Measurements from ENCODE around the gene HOXA10. TPM values are rescaled to one million over a fixed set of nuclear protein-coding genes. Genes with fewer than 3 reads are reported as not detected.

HOXA10 gene
- total RNA-seq, 1 experiment from 2014 or later: not detected

DNA sequence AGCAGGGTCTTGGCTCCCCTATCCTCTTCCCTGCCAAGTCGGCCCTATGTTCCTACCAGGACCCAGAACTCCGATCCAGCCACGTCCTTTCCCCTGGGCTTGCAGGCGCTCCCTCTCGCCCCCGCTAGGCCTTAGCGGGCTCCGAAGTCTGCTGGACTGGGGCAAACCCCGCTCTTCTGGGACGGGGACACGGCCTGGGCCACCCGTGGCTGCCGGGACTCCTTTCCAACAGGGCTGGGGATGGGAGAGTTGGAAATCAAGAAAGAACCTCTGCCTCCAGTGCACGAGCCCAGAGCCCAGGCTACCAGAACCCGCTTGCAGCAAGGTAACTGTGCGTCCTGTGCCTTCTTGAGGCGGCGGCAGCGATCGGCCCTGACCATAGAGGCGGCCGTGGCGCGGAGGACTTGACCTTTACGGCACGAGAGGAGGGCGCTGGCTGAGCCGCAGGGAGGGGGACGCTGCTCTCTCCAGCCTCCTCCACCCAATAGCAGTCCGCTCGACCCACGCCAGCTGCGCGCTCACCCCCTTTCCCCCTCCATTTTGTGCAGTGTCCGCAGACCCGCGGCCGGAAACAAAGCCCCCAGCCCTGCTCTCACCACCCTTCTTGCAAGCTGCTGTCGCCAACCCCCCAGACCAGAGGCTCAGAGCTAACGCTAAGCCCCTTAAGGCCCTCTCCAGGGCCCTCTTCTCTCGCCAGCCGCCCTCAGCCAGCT is 17.9 kb upstream of the HOXA10 start:
- H2AFZ ChIP-seq (ENCODE audit: low read length): no peak overlapping the region
- H2BK120ac ChIP-seq (ENCODE audit: low read depth, low read length, poor library complexity, severe bottlenecking): no peak overlapping the region
- H3K27me3 Mint-ChIP-seq (ENCODE audit: low read depth): peaks cover 100% of the 10 kb centered on the region
- H3K23me2 ChIP-seq (ENCODE audit: insufficient read length, low read depth, low read length, poor library complexity, severe bottlenecking): no peaks in the 10 kb centered on the region
- H3K4me1 ChIP-seq (ENCODE audit: insufficient read depth, low read length): no peaks in the 10 kb centered on the region
- H3K4ac ChIP-seq (ENCODE audit: low read depth, low read length): no peak overlapping the region
- no peaks in the 10 kb centered on the region; a peak in 1 of 7 replicates for H3K36me3 Mint-ChIP-seq (ENCODE audit: insufficient read depth in 1 of 3, low read depth in 3 of 3)
- H3K79me1 ChIP-seq (ENCODE audit: insufficient read depth, low read depth, low read length, poor library complexity, severe bottlenecking): no peaks in the 10 kb centered on the region
- H3K14ac ChIP-seq (ENCODE audit: insufficient read depth, low read length): no peak overlapping the region
- no peak overlapping the region for H3K9ac ChIP-seq (ENCODE audit: extremely low read depth, insufficient read length, low read length)
- H4K91ac ChIP-seq (ENCODE audit: insufficient read length, low read depth, low read length): no peak overlapping the region
- peak overlapping the region in 1 of 2 experiments; percentile 65; a peak in 2 of 5 replicates for H3K4me3 Mint-ChIP-seq
- H3K56ac ChIP-seq (ENCODE audit: insufficient read length, low read depth, low read length): no peak overlapping the region
- TF ChIP-seq, protein P1, sequence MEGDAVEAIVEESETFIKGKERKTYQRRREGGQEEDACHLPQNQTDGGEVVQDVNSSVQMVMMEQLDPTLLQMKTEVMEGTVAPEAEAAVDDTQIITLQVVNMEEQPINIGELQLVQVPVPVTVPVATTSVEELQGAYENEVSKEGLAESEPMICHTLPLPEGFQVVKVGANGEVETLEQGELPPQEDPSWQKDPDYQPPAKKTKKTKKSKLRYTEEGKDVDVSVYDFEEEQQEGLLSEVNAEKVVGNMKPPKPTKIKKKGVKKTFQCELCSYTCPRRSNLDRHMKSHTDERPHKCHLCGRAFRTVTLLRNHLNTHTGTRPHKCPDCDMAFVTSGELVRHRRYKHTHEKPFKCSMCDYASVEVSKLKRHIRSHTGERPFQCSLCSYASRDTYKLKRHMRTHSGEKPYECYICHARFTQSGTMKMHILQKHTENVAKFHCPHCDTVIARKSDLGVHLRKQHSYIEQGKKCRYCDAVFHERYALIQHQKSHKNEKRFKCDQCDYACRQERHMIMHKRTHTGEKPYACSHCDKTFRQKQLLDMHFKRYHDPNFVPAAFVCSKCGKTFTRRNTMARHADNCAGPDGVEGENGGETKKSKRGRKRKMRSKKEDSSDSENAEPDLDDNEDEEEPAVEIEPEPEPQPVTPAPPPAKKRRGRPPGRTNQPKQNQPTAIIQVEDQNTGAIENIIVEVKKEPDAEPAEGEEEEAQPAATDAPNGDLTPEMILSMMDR (conservative IDR thresholded peaks at IDR 0.05): no peak
- H4K8ac ChIP-seq (replicated peaks; ENCODE audit: insufficient read length, low read depth, low read length): no peak overlapping the region
- H4K5ac ChIP-seq (ENCODE audit: insufficient read length, low read depth, low read length): no peak overlapping the region
- H3K79me2 ChIP-seq (ENCODE audit: insufficient read depth, low read length): no peaks in the 10 kb centered on the region
- H3K4me1 Mint-ChIP-seq: peaks cover 13 to 24% of the 10 kb centered on the region in 2 experiments
- H3K23ac ChIP-seq (ENCODE audit: insufficient read length, low read depth, low read length): no peak overlapping the region
- H3K18ac ChIP-seq (ENCODE audit: insufficient read length, low read depth, low read length): no peak overlapping the region
- H2BK20ac ChIP-seq (ENCODE audit: low read depth, low read length, poor library complexity, severe bottlenecking): no peak overlapping the region
- peaks cover 3 to 11% of the 10 kb centered on the region in 2 experiments; a peak in 2 of 5 replicates for H3K9me3 Mint-ChIP-seq
- no peak overlapping the region for H3T11ph ChIP-seq (ENCODE audit: low read length)
- no peak overlapping the region for H2AK5ac ChIP-seq (ENCODE audit: insufficient read length, low read length)
- H2BK12ac ChIP-seq (ENCODE audit: insufficient read length, low read depth, low read length): no peak overlapping the region
- H3K9me3 ChIP-seq (ENCODE audit: control insufficient read depth, low read depth, low read length): no peaks in the 10 kb centered on the region
- peaks cover 92% of the 10 kb centered on the region for H3K27me3 ChIP-seq (ENCODE audit: insufficient read depth, low read length)
- H4K20me1 ChIP-seq (ENCODE audit: control insufficient read depth, insufficient read depth, insufficient read length): no peaks in the 10 kb centered on the region
- H3K4me2 ChIP-seq (ENCODE audit: insufficient read depth, insufficient read length, low read length): no peak overlapping the region
- no peak overlapping the region for H3K27ac ChIP-seq (ENCODE audit: insufficient read length, low read depth, low read length)
- no peak overlapping the region for H3K27ac Mint-ChIP-seq
- H2BK5ac ChIP-seq (ENCODE audit: insufficient read length, low read length): no peak overlapping the region
- no peak overlapping the region for H2BK15ac ChIP-seq (ENCODE audit: low read depth, low read length)
- peak; percentile 61 for DNase-seq
- WGBS (ENCODE audit: extremely low coverage, insufficient read length, low lambda C conversion rate): no CpG with 5 or more reads among the region's 42 CpGs
